ENCODE data around the gene DHX30.
"Not testable (repeated sequence)": the region's sequence is repeated elsewhere in the genome, so short reads cannot be mapped to it uniquely, and the experiment has no call there.

DHX30 gene

GRCh38 chr3:47803480-47804025, 615 bp downstream of the DHX30 start:
- peak; percentile 27 for DNase-seq (ENCODE audit: low spot score)

GRCh38 chr3:47804577-47804976, 1.6 kb downstream of the DHX30 start:
- no peak for DNase-seq (ENCODE audit: low spot score)

GRCh38 chr3:47813551-47814177, 10.7 kb downstream of the DHX30 start:
- no peak for DNase-seq (ENCODE audit: low spot score)

GRCh38 chr3:47817609-47818008, 14.7 kb downstream of the DHX30 start:
- no peak for DNase-seq (ENCODE audit: low spot score)

- peak; percentile 73 for DNase-seq (ENCODE audit: low spot score)
These were observed 21.9 kb downstream of the DHX30 start for GRCh38 chr3:47824541-47825473.

- DNase-seq (ENCODE audit: low spot score): peak; percentile 9
These were observed 22.7 kb downstream of the DHX30 start for GRCh38 chr3:47825590-47825989.

GRCh38 chr3:47829482-47829881, 26.5 kb downstream of the DHX30 start:
- not testable (repeated sequence) for DNase-seq (ENCODE audit: low spot score)

GRCh38 chr3:47836986-47837385, 34.0 kb downstream of the DHX30 start:
- no peak for DNase-seq (ENCODE audit: low spot score)

- no peak for DNase-seq (ENCODE audit: low spot score)
These were observed 35.6 kb downstream of the DHX30 start for GRCh38 chr3:47838503-47838902.

GRCh38 chr3:47841786-47842349, 38.9 kb downstream of the DHX30 start:
- DNase-seq (ENCODE audit: low spot score): no peak

GRCh38 chr3:47846186-47846879, 43.4 kb downstream of the DHX30 start:
- DNase-seq (ENCODE audit: low spot score): no peak

- no peak for DNase-seq (ENCODE audit: low spot score)
These were observed 43.9 kb downstream of the DHX30 start for GRCh38 chr3:47846880-47847248.

GRCh38 chr3:47847260-47847659, 44.3 kb downstream of the DHX30 start:
- DNase-seq (ENCODE audit: low spot score): no peak

- DNase-seq (ENCODE audit: low spot score): no peak
These were observed 45.0 kb downstream of the DHX30 start for GRCh38 chr3:47847801-47848518.

GRCh38 chr3:47848599-47849117, 45.7 kb downstream of the DHX30 start:
- DNase-seq (ENCODE audit: low spot score): no peak

GRCh38 chr3:47849186-47849698, 46.3 kb downstream of the DHX30 start:
- DNase-seq (ENCODE audit: low spot score): no peak

- peak; percentile 25 for DNase-seq (ENCODE audit: low spot score)
These were observed 47.0 kb downstream of the DHX30 start for GRCh38 chr3:47849699-47850563.

GRCh38 chr3:47850564-47851410, 47.8 kb downstream of the DHX30 start:
- DNase-seq (ENCODE audit: low spot score): no peak
